Karpas-422 (cell line): Measurements from ENCODE around the gene CBX4. TPM values are rescaled to one million over a fixed set of nuclear protein-coding genes. Genes with fewer than 3 reads are reported as not detected.
A peak's percentile ranks its signal among the peaks of the same experiment; 100 is the strongest.

ENCODE experiments used
- DNase-seq: peaks from one replicate; pipeline ENCODE4 v3.0.0-alpha.2; 2015
- H2AFZ ChIP-seq: fragments of 200-600 bp; sonication (generic); 2 replicates; pipeline ENCODE4 v1.6.1; 2014; ENCODE audit warnings: antibody characterized with exemption, low read length, mixed read lengths
- H3K27ac ChIP-seq: fragments of 200-600 bp; sonication (generic); 2 replicates; pipeline ENCODE4 v1.5.1; 2014; ENCODE audit warnings: mild to moderate bottlenecking, low read length, moderate library complexity
- H3K27me3 ChIP-seq: fragments of 200-600 bp; sonication (generic); 2 replicates; pipeline ENCODE4 v1.6.1; 2014; ENCODE audit warnings: low read length, mixed read lengths
- H3K36me3 ChIP-seq: fragments of 200-600 bp; sonication (generic); 2 replicates; pipeline ENCODE4 v1.6.1; 2014; ENCODE audit warnings: low read length, mixed read lengths; ENCODE audit not compliant: insufficient read depth
- H3K4me1 ChIP-seq: fragments of 200-600 bp; sonication (generic); 2 replicates; pipeline ENCODE4 v1.6.1; 2014; ENCODE audit warnings: mild to moderate bottlenecking, low read length, mixed read lengths
- H3K4me2 ChIP-seq: fragments of 200-600 bp; sonication (generic); 2 replicates; pipeline ENCODE4 v1.6.1; 2014; ENCODE audit warnings: low read length, low read depth, mild to moderate bottlenecking; ENCODE audit not compliant: poor library complexity, severe bottlenecking
- H3K4me3 ChIP-seq: fragments of 200-600 bp; sonication (generic); 2 replicates; pipeline ENCODE4 v1.5.1; 2014; ENCODE audit warnings: mild to moderate bottlenecking, antibody characterized with exemption, low read length, mixed read lengths
- H3K79me2 ChIP-seq: fragments of 200-600 bp; sonication (generic); 2 replicates; pipeline ENCODE4 v1.6.1; 2014; ENCODE audit warnings: mild to moderate bottlenecking, low read length, mixed read lengths
- H3K9ac ChIP-seq: fragments of 200-600 bp; sonication (generic); 2 replicates; pipeline ENCODE4 v1.6.0; 2014; ENCODE audit warnings: low read length
- H3K9me2 ChIP-seq: fragments of 200-600 bp; sonication (generic), shearing (Covaris generic); replicated peaks from 2 replicates; pipeline ENCODE4 v1.6.0; 2014; ENCODE audit warnings: mild to moderate bottlenecking, low read length, moderate library complexity; ENCODE audit not compliant: insufficient read depth
- H3K9me3 ChIP-seq: fragments of 300-700, 200-600 bp; sonication (generic); 2 replicates; pipeline ENCODE4 v1.6.1; 2014; ENCODE audit warnings: low read length, mixed read lengths
- H4K20me1 ChIP-seq: fragments of 200-600 bp; sonication (generic); 2 replicates; pipeline ENCODE4 v1.6.1; 2014; ENCODE audit warnings: mild to moderate bottlenecking, antibody characterized with exemption, low read length, low read depth; ENCODE audit not compliant: insufficient read depth
- total RNA-seq: library from RNA; depleted of rRNA; stranded (reverse); fragments of >200 nt; shearing (Covaris generic); gene quantifications from 2 replicates; pipeline ENCODE4 v1.2.3, GENCODE V29; 2014; ENCODE audit warnings: low replicate concordance

CBX4 gene
- total RNA-seq, 1 experiment from 2014 or later = 33.3 TPM

DNA sequence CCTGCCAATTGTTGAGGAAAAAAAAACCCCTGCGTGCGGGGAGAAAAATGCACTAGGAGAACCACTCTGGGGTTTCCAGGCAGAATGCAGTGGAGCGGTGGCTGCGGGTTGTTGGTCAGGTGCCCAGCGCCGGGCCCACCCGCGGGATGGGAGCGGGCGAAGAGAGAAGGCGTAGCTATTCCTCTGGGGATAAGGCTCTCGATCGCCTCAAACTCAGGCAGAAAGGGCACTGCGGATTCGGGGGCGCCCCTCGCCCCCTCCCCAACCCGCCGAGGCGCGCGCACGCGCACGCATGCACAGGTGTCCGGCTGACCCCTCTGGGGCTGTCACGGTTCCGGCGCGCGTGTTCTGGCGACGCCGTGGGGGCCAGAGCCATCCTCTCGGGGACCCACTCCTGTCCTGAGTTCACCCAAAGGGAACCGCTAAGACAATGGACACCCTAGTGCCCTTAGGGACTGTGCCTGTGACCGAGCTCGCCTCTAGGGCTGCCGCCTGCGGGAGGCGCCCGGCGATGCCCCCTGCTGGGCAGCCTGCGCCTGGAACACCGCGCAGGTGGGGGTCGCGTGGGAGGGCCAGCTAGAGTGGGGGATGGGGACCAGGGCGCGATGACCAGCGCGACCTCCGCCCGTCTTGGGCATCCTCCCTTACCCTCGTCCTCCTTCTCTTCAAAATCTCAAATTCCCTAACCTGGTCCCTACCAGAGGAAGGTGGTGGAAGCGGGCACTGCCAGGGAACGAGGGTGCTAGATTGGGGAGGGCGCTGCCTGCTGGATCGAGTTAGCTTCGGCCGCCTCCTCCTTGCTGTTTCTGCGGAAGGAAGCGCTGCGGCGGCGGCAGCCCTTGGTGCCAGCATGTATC, 28.0 kb downstream of the CBX4 start:
- H3K4me2 ChIP-seq = peak overlapping the region; percentile 80
- peak overlapping the region; percentile 85 for H2AFZ ChIP-seq
- no peaks in the 10 kb centered on the region for H3K9me2 ChIP-seq
- H3K79me2 ChIP-seq = no peaks in the 10 kb centered on the region
- H3K27me3 ChIP-seq = no peaks in the 10 kb centered on the region
- H3K36me3 ChIP-seq = no peaks in the 10 kb centered on the region
- peak overlapping the region; percentile 74 for H3K9ac ChIP-seq
- peak; percentile 83 for DNase-seq
- no peaks in the 10 kb centered on the region for H3K9me3 ChIP-seq
- H4K20me1 ChIP-seq = no peaks in the 10 kb centered on the region
- peaks cover 39% of the 10 kb centered on the region for H3K4me1 ChIP-seq
- H3K27ac ChIP-seq = no peak overlapping the region
- peak overlapping the region; percentile 74 for H3K4me3 ChIP-seq

DNA sequence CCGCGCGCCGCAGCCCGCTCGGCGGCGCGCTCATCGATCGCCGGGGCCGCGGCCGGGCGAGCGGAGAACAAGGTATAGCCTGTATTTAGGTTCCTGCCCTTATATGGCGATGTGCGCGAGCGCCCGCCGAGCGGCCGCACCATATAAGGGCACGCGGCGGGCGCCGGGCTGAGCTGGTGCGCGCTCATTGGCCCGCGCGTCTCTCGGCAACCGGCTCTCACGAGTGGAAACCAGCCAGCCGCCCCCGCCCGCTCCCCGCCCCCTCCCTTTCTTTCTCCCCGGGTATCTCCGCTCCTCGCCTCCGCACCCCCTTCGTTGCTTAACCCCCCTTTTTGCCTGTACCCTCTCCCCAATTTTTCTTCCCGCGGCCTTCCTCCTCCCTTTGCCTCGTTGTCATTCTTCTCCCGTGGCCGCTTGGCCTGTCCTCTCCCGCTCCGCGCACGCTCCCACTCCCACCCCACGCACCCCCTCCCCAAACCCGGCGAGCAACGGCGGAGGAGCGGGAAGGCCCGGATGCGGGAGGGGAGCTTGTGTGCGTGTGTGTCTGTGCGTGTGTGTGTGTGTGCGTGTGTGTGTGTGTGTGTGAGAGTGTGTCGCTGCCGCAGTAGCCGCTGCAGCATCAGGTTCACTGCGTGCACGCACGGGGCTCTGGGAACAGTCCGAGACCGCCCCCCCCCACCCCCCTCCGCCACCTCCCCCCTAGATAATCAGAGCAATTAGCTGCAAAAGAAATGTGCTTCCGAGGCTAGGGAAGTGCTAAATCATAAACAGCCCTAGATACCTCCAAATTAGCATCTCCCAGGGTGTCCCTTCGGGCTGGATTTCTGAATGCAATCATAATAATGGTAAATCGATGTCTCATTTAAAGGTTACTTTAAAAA, 28.9 kb downstream of the CBX4 start:
- H3K79me2 ChIP-seq = no peaks in the 10 kb centered on the region
- H4K20me1 ChIP-seq = no peaks in the 10 kb centered on the region
- H3K9me2 ChIP-seq = no peaks in the 10 kb centered on the region
- H3K4me1 ChIP-seq = peaks cover 44% of the 10 kb centered on the region
- H3K36me3 ChIP-seq = no peaks in the 10 kb centered on the region
- no peaks in the 10 kb centered on the region for H3K9me3 ChIP-seq
- H3K4me2 ChIP-seq = peak overlapping the region; percentile 95
- peak overlapping the region; percentile 78; the same call in 1 of the 2 replicates for H2AFZ ChIP-seq
- no peaks in the 10 kb centered on the region for H3K27me3 ChIP-seq
- peak overlapping the region; percentile 82 for H3K9ac ChIP-seq
- H3K27ac ChIP-seq = no peak overlapping the region
- H3K4me3 ChIP-seq = peak overlapping the region; percentile 74
- peak; percentile 94 for DNase-seq

DNA sequence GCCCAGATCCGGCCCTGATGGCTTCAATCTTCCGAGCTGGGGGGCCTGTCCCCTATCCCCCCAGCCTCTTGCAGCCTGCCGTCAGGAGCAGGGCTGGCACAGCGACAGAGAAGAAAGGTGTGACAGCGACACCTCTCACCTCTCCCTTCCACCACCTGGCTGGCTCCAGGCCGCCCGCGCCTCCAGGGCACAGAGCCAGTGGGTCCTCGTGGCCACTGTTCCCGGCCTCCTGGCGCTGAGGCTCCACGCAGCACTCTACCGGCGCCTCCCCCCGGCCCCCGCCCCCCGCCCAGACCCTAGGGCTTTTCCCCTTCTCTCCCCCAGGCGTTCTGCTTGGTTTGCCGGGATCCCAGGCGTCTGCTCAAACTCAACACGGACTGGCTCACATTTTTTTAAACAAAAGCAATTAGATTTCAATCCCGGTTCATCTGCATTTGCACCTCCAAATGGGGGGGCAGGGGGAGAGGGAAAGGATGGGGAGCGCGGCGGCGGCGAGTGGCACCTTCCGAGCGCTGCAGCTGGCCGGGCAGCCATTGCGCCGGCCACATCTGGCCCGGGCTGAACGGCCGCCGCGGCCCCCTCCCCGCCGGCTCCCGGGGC, 29.6 kb downstream of the CBX4 start:
- Histone ChIP-seq H3K9me3 (no peaks in the 10 kb centered on the region), H3K9me2 (no peaks in the 10 kb centered on the region), H3K27me3 (no peaks in the 10 kb centered on the region), H3K27ac (no peak overlapping the region), H4K20me1 (no peaks in the 10 kb centered on the region), H3K36me3 (no peaks in the 10 kb centered on the region), H3K4me2 (peak overlapping the region; percentile 61), H3K4me3 (peak overlapping the region; percentile 56; the same call in 1 of the 2 replicates), H3K79me2 (no peaks in the 10 kb centered on the region), H3K4me1 (peaks cover 51% of the 10 kb centered on the region), H2AFZ (no peak overlapping the region), H3K9ac (peak overlapping the region; percentile 72)
- no peak for DNase-seq

DNA sequence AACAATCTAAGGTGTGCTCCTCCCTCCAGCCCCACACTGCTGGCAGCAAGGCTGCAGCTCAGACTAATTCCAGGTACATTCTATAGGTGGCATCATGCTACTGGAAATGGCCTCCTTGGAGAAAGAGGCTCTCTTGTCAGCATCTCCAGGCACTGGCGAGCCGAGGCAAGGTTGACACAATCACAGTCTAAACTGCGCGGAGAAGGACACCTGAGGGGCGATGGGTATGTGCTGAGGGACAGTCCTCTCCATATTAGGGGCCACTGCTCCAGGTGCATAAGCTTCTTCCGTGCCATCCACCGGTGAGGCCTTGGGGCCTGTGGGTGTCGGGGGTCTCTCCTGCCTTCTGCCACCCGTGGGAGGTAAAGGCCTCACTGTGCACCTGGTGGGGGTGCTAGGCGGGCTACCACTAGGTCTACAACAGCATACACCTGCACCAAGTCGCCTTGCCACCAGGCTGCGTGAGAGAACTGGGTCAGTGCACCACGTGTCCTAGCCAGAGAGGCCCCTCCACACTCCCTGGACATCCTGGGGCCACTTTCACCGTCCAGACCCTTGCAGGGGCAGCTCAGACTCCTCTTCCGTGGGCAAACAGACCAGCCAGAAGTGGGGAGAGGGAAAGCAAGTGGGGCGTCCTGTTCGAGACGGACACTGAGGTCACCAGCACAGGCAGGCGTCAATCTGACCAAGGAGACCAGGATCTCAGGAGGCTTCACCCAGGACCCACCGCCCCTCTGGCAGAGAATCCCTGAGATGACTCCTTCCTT, 30.3 kb downstream of the CBX4 start:
- Histone ChIP-seq H3K9ac (peak overlapping the region; percentile 72; the same call in 1 of the 2 replicates), H3K4me1 (peaks cover 58% of the 10 kb centered on the region), H3K9me3 (no peaks in the 10 kb centered on the region), H4K20me1 (no peaks in the 10 kb centered on the region), H3K27ac (no peak overlapping the region), H3K4me2 (no peak overlapping the region), H2AFZ (no peak overlapping the region), H3K9me2 (no peaks in the 10 kb centered on the region), H3K27me3 (no peaks in the 10 kb centered on the region), H3K36me3 (no peaks in the 10 kb centered on the region), H3K4me3 (no peak overlapping the region; the same call in 1 of the 2 replicates), H3K79me2 (no peaks in the 10 kb centered on the region)
- DNase-seq = peak; percentile 61

GRCh38 chr17:79806863-79807720, 32.1 kb downstream of the CBX4 start:
- H3K27me3 ChIP-seq = no peaks in the 10 kb centered on the region
- no peak overlapping the region for H3K27ac ChIP-seq
- H3K4me3 ChIP-seq = no peak overlapping the region
- H3K4me2 ChIP-seq = no peak overlapping the region
- H3K79me2 ChIP-seq = no peaks in the 10 kb centered on the region
- H3K4me1 ChIP-seq = peaks cover 53% of the 10 kb centered on the region
- no peaks in the 10 kb centered on the region for H4K20me1 ChIP-seq
- no peak overlapping the region for H3K9ac ChIP-seq
- H3K9me2 ChIP-seq = no peaks in the 10 kb centered on the region
- H3K36me3 ChIP-seq = no peaks in the 10 kb centered on the region
- H2AFZ ChIP-seq = no peak overlapping the region
- no peaks in the 10 kb centered on the region for H3K9me3 ChIP-seq
- no peak for DNase-seq

DNA sequence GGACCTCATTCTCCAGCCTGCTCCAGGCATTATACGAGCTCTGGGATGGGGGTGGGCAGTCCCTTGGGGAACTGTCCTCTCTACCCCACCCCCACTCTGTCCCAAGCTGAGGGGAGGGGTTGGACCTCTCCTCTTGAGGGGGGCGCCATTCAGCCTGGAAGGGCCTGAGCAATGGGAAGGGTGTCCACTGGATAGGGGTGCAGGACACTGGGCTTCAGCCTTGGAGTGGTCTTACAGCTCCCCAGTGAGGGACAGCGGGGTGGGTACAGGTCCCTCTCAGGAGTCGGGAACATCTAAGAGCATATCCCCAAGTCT, 32.8 kb downstream of the CBX4 start:
- H3K36me3 ChIP-seq = no peaks in the 10 kb centered on the region
- no peak overlapping the region for H2AFZ ChIP-seq
- H3K79me2 ChIP-seq = no peaks in the 10 kb centered on the region
- no peaks in the 10 kb centered on the region for H3K9me2 ChIP-seq
- H3K27ac ChIP-seq = no peak overlapping the region
- H3K4me1 ChIP-seq = peaks cover 46% of the 10 kb centered on the region
- H3K27me3 ChIP-seq = no peaks in the 10 kb centered on the region
- no peak overlapping the region for H3K4me2 ChIP-seq
- no peak overlapping the region for H3K4me3 ChIP-seq
- H3K9ac ChIP-seq = no peak overlapping the region
- H4K20me1 ChIP-seq = no peaks in the 10 kb centered on the region
- no peak for DNase-seq
- H3K9me3 ChIP-seq = no peaks in the 10 kb centered on the region
